Aorta (tissue), 5 donors: Measurements from ENCODE around the gene SETMAR. TPM values are rescaled to one million over a fixed set of nuclear protein-coding genes. Genes with fewer than 3 reads are reported as not detected.

Experiments
- ATAC-seq: fragments of 200-7000 bp; cut with Tn5 transposase; one replicate; pipeline ENCODE4 v1.9.1; 2022; ENCODE audit warnings: moderate library complexity; ENCODE audit not compliant: low FRiP score
- DNase-seq, 2 donors: peaks; one replicate each; pipeline ENCODE4 v3.0.0-alpha.2; 2020
- H3K27ac ChIP-seq, 2 donors: one replicate each; pipeline ENCODE4 v1.5.1; 2013; ENCODE audit warnings: low read length in 2 of 2, mild to moderate bottlenecking in 2 of 2, moderate library complexity in 2 of 2, control low read depth in 1 of 2, inconsistent platforms in 1 of 2, low read depth in 1 of 2
- H3K27me3 ChIP-seq, 2 donors: one replicate each; pipeline ENCODE4 v1.6.1; 2013; ENCODE audit warnings: control low read depth in 1 of 2, low read length in 1 of 2, mild to moderate bottlenecking in 1 of 2, moderate library complexity in 1 of 2; ENCODE audit not compliant: insufficient read depth in 2 of 2, control insufficient read depth in 1 of 2
- H3K36me3 ChIP-seq, 2 donors: one replicate each; pipeline ENCODE4 v1.6.1; 2013; ENCODE audit warnings: control low read depth in 1 of 2, low read length in 1 of 2, mild to moderate bottlenecking in 1 of 2; ENCODE audit not compliant: insufficient read depth in 2 of 2, control insufficient read depth in 1 of 2
- H3K4me1 ChIP-seq, 2 donors: one replicate each; pipeline ENCODE4 v1.6.1; 2013; ENCODE audit warnings: low read length in 2 of 2, control low read depth in 1 of 2, mild to moderate bottlenecking in 1 of 2, moderate library complexity in 1 of 2; ENCODE audit not compliant: insufficient read depth in 2 of 2, control insufficient read depth in 1 of 2
- H3K4me3 ChIP-seq, 2 donors: one replicate each; pipeline ENCODE4 v1.5.1; 2013; ENCODE audit warnings: low read length in 2 of 2, control low read depth in 1 of 2, mild to moderate bottlenecking in 1 of 2
- H3K9me3 ChIP-seq: one replicate; pipeline ENCODE4 v1.6.1; 2013; ENCODE audit warnings: mild to moderate bottlenecking, low read length; ENCODE audit not compliant: control insufficient read depth
- WGBS, 2 donors: extraction: QIAGEN DNeasy Blood & Tissue Kit; methylation state at CpG; one replicate each; pipeline ENCODE4 v1.1.7; 2013; 5-methylcytosine and 5-hydroxymethylcytosine counted together
- intact Hi-C, 2 donors: fragments of 100-400 bp; cut with DNase I; formaldehyde crosslinking; loops; one replicate each; pipeline versions ENCODE4 v1.14.2 to v1.15.0; 2022
- polyA plus RNA-seq, 2 donors: library from polyadenylated mRNA; stranded (reverse); fragments of 200-250 nt; gene quantifications; one replicate each; pipeline ENCODE4 v1.2.3, GENCODE V29; 2013
- total RNA-seq, 2 donors: library from RNA; stranded (reverse); fragmentation: NEBNext Ultra II Directional; extraction: Animal tissue kit (Norgen Biotek cat#: 25700); gene quantifications; one replicate each; pipeline ENCODE4 v1.2.1, GENCODE V29; 2021
- donor health status: healthy with polysubstance abuse.
- donor health status: Bipolar disorder and iron deficiency.
- donor health status: DM: no; HTN: no; CAD: no.
- donor health status: DM: no; HTN: no; CAD: no.
- donor health status: DM: yes; HTN: yes; CAD: no.

The SETMAR gene
- total and polyA plus RNA-seq, 4 donors = 15.7 to 30.2 (median 24.7) TPM

DNA sequence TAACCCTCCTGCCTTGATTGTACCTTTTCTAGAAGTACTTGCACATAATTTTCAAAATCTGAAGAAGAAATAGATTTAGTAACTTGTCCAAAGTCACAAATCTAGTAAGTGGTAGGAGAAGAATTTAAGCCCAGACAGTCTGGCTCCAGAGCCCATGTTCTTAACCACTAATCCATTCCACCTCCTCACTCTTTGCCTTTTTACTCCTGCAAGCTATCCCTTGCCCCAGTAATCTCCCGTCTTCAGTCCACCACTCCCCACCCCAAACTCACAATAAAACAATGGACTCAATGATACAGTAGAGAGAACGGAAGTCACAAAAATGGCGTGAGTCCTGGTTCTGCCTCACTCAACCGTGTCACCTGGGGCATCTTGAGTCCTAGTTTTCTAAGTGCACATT lies 48.7 kb downstream of the SETMAR start:
- no peaks in the 10 kb centered on the region for H3K27me3 ChIP-seq
- no peak for ATAC-seq
- H3K36me3 ChIP-seq = no peaks in the 10 kb centered on the region
- intact Hi-C loops = loop anchor here (1.0 to 10.0 kb wide), 7 partner anchors 53 to 281 kb away; partner anchors contain the start of gene ITPR1 (in 2 of the 2)
- peak overlapping the region; percentile 11 to 82 for H3K27ac ChIP-seq
- 91 to 95% methylated on average over 4 of the region's 4 CpGs for WGBS, 2 donors
- no peaks in the 10 kb centered on the region for H3K9me3 ChIP-seq
- H3K4me1 ChIP-seq = no peaks in the 10 kb centered on the region
- no peak overlapping the region for H3K4me3 ChIP-seq
- DNase-seq = no peak

GRCh38 chr3:4355401-4356219 lies 52.4 kb downstream of the SETMAR start:
- 63 to 67% methylated on average over 6 of the region's 6 CpGs for WGBS, 2 donors
- H3K36me3 ChIP-seq = no peaks in the 10 kb centered on the region
- no peak overlapping the region for H3K4me3 ChIP-seq
- no peak for ATAC-seq
- no peaks in the 10 kb centered on the region for H3K4me1 ChIP-seq
- H3K27me3 ChIP-seq = no peaks in the 10 kb centered on the region
- DNase-seq = no peak
- H3K27ac ChIP-seq = no peak overlapping the region
- H3K9me3 ChIP-seq = no peaks in the 10 kb centered on the region
- intact Hi-C loops = loop anchor here (5.0 to 10.0 kb wide), 2 partner anchors 49 to 52 kb away; no protein-coding TSS in a partner anchor

- WGBS, 2 donors = 89 to 91% methylated on average over 6 of the region's 6 CpGs
- Histone ChIP-seq H3K4me1 (no peaks in the 10 kb centered on the region), H3K9me3 (no peaks in the 10 kb centered on the region), H3K27me3 (no peaks in the 10 kb centered on the region), H3K27ac (no peak overlapping the region), H3K4me3 (no peak overlapping the region), H3K36me3 (no peaks in the 10 kb centered on the region)
- intact Hi-C loops = loop anchor here (5.0 to 10.0 kb wide), 2 partner anchors 49 to 51 kb away; no protein-coding TSS in a partner anchor
- DNase-seq (no peak), ATAC-seq (no peak)
Measured at GRCh38 chr3:4356220-4356540, 53.0 kb downstream of the SETMAR start.

GRCh38 chr3:4356546-4357410 lies 53.6 kb downstream of the SETMAR start:
- ATAC-seq (no peak), DNase-seq (no peak)
- no peak overlapping the region for H3K4me3 ChIP-seq
- WGBS, 2 donors = 47 to 61% methylated on average over 10 of the region's 10 CpGs
- no peaks in the 10 kb centered on the region for H3K27me3 ChIP-seq
- no peak overlapping the region for H3K27ac ChIP-seq
- H3K9me3 ChIP-seq = no peaks in the 10 kb centered on the region
- H3K36me3 ChIP-seq = peaks cover 0 to 2% of the 10 kb centered on the region in 2 donors
- no peaks in the 10 kb centered on the region for H3K4me1 ChIP-seq
- intact Hi-C loops = loop anchor here (5.0 to 10.0 kb wide), 2 partner anchors 48 to 51 kb away; no protein-coding TSS in a partner anchor

- ATAC-seq = no peak
- intact Hi-C loops = loop anchor here (5.0 to 10.0 kb wide), 2 partner anchors 47 to 49 kb away; no protein-coding TSS in a partner anchor
- no peaks in the 10 kb centered on the region for H3K4me1 ChIP-seq
- H3K9me3 ChIP-seq = no peaks in the 10 kb centered on the region
- no peak for DNase-seq
- H3K27ac ChIP-seq = no peak overlapping the region
- 20 to 31% methylated on average over 4 of the region's 4 CpGs for WGBS, 2 donors
- no peaks in the 10 kb centered on the region for H3K27me3 ChIP-seq
- no peak overlapping the region for H3K4me3 ChIP-seq
- peaks cover 0 to 4% of the 10 kb centered on the region in 2 donors for H3K36me3 ChIP-seq
Measured at GRCh38 chr3:4358273-4358672, 55.1 kb downstream of the SETMAR start.

GRCh38 chr3:4359805-4360502 lies 56.8 kb downstream of the SETMAR start:
- no peak for DNase-seq
- intact Hi-C loops = loop anchor here (5.0 to 10.0 kb wide), 2 partner anchors 45 to 47 kb away; no protein-coding TSS in a partner anchor
- no peak for ATAC-seq
- Histone ChIP-seq H3K27ac (no peak overlapping the region), H3K4me1 (no peaks in the 10 kb centered on the region), H3K27me3 (no peaks in the 10 kb centered on the region), H3K4me3 (no peak overlapping the region), H3K9me3 (no peaks in the 10 kb centered on the region), H3K36me3 (peaks cover 0 to 4% of the 10 kb centered on the region in 2 donors)
- 76 to 92% methylated on average over 12 of the region's 12 CpGs for WGBS, 2 donors

GRCh38 chr3:4360817-4361216 lies 57.6 kb downstream of the SETMAR start:
- ATAC-seq (no peak), DNase-seq (no peak)
- WGBS, 2 donors = 82 to 87% methylated on average over 6 of the region's 6 CpGs
- intact Hi-C loops = no loop called here
- Histone ChIP-seq H3K27ac (no peak overlapping the region), H3K4me3 (no peak overlapping the region), H3K9me3 (no peaks in the 10 kb centered on the region), H3K4me1 (no peaks in the 10 kb centered on the region), H3K27me3 (no peaks in the 10 kb centered on the region), H3K36me3 (peaks cover 0 to 4% of the 10 kb centered on the region in 2 donors)

GRCh38 chr3:4362523-4362922 lies 59.4 kb downstream of the SETMAR start:
- intact Hi-C loops = no loop called here
- H3K4me1 ChIP-seq = no peaks in the 10 kb centered on the region
- DNase-seq (no peak), ATAC-seq (no peak)
- 98 to 100% methylated on average over 2 of the region's 2 CpGs for WGBS, 2 donors
- peaks cover 0 to 4% of the 10 kb centered on the region in 2 donors for H3K36me3 ChIP-seq
- no peak overlapping the region for H3K4me3 ChIP-seq
- no peak overlapping the region for H3K27ac ChIP-seq
- no peaks in the 10 kb centered on the region for H3K9me3 ChIP-seq
- H3K27me3 ChIP-seq = no peaks in the 10 kb centered on the region
